Measurements from ENCODE around the gene FCRL3.

FCRL3 gene

DNA sequence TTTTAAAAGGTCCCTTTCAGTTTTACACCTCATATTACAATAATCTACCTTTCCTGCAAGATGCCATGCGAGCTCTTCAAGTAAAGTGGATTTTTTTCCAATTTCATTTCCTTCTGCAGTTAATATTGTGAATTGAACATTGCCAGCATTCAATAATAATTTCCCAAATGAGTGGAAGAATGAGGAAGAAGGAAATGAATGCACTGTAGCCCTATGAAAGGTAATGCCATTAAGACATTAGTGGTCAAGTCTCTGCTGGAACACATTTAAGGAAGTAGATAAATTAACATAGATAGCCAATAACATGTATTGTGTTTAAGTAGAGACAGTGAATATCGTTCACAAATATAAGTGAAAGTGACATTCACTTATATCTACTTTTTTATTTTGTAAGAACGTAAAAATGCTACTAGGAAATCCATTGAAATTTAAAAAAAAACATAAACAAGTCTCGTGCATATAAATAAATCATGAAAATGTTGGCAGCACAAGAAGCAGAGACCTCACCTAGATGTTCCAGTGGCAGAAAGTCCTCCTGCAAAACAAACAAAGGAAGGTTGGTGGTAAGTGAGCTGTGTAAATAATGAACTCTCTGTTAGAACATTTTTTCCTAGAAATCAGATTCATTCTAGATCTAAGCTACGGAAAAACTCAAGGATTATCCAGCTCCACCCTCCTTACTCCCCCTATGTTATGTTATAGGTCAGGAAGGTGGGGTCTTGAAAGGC is 17.7 kb downstream of the FCRL3 start:
- no peak for DNase-seq (ENCODE audit: low read depth in 2 of 2)

DNA sequence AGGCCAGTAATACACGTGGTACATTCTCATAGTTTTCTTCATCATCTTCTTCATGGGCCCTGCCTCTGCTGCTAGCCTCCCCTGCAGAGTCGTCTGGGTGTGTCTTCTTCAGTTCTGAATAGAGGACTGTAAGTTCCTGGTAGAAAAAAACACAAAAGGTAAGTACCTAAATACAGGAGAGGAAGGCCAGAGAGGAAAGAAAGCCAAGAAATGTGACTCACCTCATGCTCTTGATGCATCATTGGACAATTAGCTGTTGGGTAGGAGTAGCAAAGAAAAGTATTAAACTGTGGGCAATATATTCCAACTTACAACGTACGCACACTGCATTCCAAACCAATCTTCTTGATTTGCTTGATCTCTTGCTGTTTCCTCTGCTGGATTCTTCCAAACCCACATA is 21.8 kb downstream of the FCRL3 start:
- no peak for DNase-seq (ENCODE audit: low read depth in 2 of 2)

DNA sequence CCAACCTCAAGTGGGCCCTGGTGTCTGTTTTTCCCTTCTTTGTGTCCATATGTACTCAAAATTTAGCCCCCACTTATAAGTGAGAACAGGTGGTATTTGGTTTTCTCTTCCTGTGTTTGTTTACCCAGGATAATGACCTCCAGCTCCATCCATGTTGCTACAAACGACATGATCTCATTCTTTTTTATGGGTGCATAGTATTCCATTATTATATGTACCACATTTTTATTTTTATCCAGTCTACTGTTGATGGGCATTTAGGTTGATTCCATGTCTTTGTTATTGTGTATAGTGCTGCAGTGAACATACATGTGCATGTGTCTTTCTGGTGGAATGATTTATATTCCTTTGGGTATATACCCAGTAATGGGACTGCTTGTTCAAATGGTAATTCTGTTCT is 27.6 kb downstream of the FCRL3 start:
- no peak for DNase-seq (ENCODE audit: low read depth in 2 of 2)

DNA sequence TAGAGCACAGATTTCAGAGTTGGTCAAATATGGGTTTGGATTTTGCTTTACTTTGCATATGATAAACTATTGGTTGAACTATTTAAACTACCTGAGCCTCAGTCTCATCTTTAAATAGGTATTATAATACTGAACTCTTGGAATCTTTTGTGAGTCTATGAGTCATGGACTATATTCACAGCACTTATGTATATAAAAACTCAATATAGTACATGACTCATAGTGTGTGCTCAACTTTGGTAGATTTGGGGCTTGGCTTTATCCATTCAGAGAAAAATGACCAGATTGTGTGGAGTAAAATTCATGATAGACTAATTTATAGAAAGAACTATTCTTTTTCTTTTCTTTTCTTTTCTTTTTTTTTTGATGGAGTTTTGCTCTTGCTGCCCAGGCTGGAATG is 28.7 kb downstream of the FCRL3 start:
- DNase-seq (ENCODE audit: low read depth in 2 of 2) = no peak

DNA sequence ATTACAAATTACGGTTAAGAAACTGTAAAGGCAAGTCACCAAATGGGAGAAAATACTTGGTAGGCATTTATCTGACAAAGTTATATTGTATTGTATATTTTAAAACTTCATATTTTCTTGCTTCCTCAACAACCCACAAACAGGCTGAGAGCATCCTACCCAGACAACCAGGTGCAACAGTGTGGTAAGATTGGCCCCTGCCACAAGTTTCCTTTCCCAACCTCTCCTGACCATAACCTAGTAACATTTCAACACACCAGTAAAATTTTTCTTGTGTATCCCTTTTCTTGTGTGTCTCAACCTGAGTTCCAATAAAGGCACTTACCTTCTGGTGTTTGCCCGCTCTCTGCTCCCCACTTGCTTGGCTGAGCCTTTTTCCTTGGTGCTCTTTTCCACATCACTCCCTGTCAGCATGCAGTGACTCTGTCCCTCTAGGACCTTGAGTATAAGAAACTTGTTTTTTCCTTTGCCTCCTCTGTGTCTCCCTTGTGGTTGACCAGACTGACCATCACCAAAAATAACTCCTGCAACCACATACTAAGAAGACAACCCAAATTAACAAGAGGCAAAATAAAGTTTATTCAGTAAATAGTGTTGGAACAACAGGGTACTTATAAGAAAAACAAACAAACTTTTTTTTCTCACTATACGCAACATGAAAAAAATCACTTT is 40.9 kb downstream of the FCRL3 start:
- DNase-seq (ENCODE audit: low read depth in 2 of 2) = no peak

DNA sequence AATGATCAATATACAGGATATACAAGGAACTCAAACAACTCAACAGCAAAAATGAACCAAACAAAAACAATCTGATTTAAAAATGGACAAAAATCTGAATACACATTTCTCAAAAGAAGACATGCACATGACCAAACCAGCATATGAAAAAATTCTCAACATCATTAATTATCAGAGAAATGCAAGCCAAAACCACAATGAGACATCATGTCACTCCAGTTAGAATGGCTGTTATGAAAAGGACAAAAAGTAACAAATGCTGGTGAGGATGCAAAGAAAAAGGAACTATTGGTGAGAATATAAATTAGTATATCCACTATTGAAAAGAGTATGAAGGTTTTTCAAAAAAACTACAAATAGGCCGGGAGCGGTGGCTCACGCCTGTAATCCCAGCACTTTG is 42.0 kb downstream of the FCRL3 start:
- DNase-seq (ENCODE audit: low read depth in 2 of 2) = no peak

DNA sequence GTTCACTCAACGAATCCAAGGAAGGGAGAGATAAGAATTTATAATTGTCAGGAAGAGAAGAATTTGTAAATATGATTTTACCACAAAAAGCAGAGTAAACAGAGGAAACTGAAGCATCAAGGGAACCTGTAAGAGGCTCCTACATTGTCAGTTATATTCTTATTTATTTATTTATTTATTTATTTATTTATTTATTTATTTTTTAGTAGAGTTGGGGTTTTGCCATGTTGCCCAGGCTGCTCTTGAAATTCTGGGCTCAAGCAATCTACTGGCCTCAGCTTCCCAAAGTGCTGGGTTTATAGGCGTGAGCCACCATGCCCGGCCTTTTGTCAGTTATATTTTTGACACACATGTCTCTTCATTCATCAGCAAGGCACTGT is 47.1 kb downstream of the FCRL3 start:
- no peak for DNase-seq (ENCODE audit: low read depth in 2 of 2)

DNA sequence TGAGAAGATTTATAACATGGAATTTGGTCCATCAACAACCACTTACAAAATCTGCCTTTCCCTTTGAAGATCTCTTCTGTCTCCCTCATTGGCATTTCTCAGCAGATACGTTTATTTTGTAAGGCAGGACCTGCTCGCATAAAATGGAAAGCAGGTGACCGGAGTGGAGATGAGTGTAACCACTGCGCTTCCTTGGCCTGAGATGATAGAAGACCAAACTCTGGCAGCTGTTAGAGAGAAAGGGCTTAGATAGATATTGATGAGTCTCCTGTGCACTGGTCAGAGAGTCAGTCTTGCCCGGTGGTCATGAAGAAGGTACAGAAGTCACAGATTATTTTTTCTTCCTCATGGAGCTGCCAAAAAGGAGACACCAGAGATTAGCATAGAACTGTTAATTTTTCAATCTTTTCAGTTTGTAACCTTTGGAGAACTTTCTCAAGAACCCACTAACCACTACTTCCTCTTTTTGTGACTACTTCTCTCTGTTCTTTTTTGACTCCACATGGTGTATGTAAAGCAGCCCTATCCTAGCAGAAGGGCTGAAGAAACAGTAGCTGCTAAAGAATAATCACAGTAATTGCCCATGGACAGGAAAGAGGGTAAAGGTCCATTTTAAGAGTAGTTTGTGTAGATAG is 47.6 kb downstream of the FCRL3 start:
- DNase-seq (ENCODE audit: low read depth in 2 of 2) = no peak

DNA sequence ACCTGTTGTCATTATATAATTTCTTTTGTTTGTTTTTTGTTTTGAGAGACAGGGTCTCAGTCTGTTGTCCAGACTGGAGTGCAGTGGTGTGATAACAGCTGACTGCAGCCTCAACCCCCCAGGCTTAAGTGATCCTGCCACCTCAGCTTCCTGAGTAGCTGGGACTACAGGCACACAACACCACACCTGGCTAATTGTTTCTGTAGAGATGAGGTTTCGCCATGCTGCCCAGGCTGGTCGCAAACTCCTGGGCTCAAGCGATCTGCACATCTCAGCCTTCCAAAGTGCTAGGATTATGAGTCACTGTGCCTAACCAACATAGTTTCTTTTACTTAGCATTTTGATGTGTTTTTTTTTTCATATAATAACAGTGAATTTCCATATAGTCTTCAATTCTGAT is 52.3 kb downstream of the FCRL3 start:
- no peak for DNase-seq (ENCODE audit: low read depth in 2 of 2)

DNA sequence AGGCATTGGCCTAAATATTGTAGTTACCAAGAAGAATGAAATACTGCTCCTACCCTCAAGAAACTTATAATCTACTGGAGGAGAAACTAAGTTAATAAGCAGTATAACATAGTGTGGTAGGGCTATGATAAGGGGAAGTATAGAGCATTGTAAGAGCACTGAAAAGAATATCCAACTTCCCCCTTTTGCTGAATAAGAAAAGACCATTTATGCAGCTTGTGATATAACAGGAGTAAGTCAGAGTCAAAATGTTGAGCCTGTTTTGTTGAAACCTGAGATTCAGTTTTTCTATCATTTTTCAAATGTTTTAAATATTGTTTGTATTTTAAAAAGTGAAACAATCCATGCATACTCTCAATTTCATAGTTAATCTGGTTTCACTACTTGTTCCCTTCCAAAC is 54.4 kb downstream of the FCRL3 start:
- DNase-seq (ENCODE audit: low read depth in 2 of 2) = no peak

DNA sequence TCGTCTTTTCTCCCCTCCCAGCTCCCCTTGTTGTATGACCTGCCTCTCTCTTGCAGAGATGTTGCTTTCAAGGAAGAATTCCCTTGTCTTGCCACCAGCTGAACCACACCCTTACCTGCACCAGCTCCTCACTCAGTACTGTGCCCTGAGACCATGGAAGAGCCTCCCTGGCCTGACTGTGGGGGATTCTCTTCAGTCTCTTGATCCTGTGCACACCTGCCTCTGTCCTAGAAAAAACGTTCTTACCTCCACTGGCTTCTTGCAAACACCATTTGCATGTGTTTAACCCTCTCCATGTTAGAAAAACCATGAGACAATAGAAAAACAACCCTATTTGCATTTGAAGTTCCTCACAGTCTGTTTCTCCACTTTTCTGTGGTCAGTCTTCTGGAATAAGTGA is 59.4 kb downstream of the FCRL3 start:
- no peak for DNase-seq (ENCODE audit: low read depth in 2 of 2)

DNA sequence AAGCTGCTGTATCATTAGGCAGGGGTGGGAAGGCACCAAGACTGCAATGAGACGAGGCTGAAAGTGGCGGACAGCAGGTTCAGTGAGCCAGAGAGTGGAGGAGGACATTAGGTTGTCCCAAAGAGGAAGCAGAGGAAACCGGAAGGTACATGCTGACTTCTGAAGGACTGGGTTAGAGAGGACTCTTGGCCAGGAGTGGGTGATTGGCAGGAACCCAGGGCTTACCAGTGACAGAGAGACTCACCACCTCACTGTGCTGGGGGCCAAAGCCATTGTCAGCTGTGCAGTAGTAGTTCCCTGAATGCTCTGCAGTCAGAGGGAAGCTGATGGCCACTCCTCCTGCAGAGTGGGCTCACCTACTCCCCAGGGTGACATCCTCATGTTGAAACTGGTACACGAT is 60.8 kb downstream of the FCRL3 start:
- DNase-seq (ENCODE audit: low read depth in 2 of 2) = no peak

DNA sequence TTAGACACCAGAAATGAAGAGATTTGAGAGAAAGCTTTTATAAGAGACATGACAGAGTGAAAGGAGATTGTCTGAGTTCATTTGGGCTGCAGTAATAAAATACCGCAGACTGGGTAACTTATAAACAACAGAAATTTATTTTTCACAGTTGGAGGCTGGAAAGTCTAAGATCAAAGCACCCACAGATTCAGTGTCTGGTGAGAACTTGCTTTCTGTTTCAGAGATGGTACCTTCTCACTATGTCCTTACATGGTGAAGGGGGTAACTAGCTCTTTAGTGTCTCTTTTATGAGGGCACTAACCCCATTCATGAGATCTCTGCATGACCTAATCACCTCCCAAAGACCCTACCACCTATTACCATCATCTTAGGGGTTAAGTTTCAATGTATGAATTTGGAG is 71.8 kb downstream of the FCRL3 start:
- DNase-seq (ENCODE audit: low read depth in 2 of 2) = no peak
